Measurements from ENCODE around the gene DUSP5. TPM values are rescaled to one million over a fixed set of nuclear protein-coding genes. Genes with fewer than 3 reads are reported as not detected.

Gene DUSP5
- total and polyA plus RNA-seq, 7 donors = 3.6 to 42.1 (median 12.0) TPM

DNA sequence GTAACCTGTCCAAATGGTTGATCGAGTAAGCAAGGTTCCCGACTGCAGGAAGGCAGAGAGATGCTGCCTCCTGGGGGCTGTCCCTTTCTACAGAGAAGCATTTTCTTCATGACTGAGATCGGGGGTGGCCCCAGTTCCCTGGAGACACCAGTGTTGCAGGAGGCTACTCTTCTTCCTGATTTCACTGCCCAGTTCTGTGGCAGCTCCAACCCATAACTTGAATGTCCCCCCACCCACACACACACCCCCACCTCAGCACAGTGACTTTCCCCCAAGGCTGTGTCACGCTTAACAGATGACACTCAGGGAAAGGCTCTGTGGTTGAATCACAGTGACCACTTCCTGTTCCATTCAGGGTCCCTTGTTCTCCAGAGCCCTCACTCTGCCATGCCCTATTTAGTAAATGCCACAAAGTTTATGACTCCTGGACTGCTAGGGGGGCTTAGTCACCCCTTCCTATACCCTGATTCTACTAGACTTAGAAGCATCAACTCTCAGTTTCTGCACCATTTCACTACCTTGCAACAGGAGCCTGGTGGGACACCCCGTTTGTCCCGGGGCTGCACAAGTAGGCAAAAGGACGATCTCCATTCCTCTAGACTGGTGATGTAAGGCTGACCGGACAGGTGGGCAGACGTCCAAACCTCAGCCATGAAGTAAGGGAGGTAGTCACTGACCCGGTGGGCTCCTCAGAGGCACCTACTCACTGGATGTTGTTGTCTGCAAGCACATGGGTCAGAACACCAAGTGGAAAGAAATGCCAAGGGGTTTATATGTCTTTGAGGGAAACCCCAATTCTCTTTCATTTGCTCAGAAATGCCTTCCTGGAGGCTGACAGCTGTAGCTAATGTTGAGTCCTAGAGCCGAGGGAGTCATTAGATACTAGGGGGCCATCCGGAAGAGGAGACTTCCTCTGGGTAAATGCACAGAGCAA, 38.5 kb downstream of the DUSP5 start:
- H3K9me3 ChIP-seq = no peaks in the 10 kb centered on the region
- no peaks in the 10 kb centered on the region for H3K27me3 ChIP-seq
- 50 to 61% methylated on average over 12 of the region's 12 CpGs for WGBS, 2 donors
- intact Hi-C loops (cut with DNase I) = no loop called here
- H3K4me3 ChIP-seq = no peak overlapping the region
- H3K36me3 ChIP-seq = no peaks in the 10 kb centered on the region
- H3K27ac ChIP-seq = no peak overlapping the region
- H3K4me1 ChIP-seq = no peaks in the 10 kb centered on the region
- no peak for TF ChIP-seq EP300 (IDR thresholded peaks at IDR 0.05)
- TF ChIP-seq, protein P1, sequence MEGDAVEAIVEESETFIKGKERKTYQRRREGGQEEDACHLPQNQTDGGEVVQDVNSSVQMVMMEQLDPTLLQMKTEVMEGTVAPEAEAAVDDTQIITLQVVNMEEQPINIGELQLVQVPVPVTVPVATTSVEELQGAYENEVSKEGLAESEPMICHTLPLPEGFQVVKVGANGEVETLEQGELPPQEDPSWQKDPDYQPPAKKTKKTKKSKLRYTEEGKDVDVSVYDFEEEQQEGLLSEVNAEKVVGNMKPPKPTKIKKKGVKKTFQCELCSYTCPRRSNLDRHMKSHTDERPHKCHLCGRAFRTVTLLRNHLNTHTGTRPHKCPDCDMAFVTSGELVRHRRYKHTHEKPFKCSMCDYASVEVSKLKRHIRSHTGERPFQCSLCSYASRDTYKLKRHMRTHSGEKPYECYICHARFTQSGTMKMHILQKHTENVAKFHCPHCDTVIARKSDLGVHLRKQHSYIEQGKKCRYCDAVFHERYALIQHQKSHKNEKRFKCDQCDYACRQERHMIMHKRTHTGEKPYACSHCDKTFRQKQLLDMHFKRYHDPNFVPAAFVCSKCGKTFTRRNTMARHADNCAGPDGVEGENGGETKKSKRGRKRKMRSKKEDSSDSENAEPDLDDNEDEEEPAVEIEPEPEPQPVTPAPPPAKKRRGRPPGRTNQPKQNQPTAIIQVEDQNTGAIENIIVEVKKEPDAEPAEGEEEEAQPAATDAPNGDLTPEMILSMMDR (IDR thresholded peaks at IDR 0.05) = peak in 3 of 4 experiments; percentile 7 to 27 (median 22)
- DNase-seq = no peak

GRCh38 chr10:110539091-110539490, 41.4 kb downstream of the DUSP5 start:
- Histone ChIP-seq H3K9me3 (no peaks in the 10 kb centered on the region), H3K27ac (no peak overlapping the region), H3K27me3 (no peaks in the 10 kb centered on the region), H3K4me1 (no peaks in the 10 kb centered on the region), H3K36me3 (no peaks in the 10 kb centered on the region), H3K4me3 (no peak overlapping the region)
- 91 to 95% methylated on average over 4 of the region's 4 CpGs for WGBS, 2 donors
- no peak for DNase-seq
- intact Hi-C loops (cut with DNase I) = no loop called here
- TF ChIP-seq, protein P1 (IDR thresholded peaks at IDR 0.05) = no peak

DNA sequence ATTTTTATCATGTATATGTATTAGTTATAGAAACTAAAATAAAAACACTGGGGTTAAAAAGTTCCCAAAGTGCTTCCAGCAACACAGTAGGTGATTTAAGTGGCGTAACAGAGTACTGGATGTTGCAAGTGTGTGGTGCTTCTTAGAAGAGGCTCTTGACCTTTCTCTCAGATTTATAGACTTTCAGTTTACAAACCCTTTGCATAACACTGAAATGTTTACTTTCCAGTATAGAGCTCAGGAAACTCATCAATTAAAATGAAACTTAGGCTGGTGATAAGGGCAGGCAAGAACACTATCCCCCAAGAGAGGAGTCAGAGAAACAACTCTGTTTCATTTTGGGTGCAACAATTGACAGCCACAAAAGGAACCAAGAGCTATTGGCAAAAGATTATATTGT, 42.3 kb downstream of the DUSP5 start:
- WGBS, 2 donors = 48 to 65% methylated on average over 1 of the region's 1 CpG
- Histone ChIP-seq H3K27me3 (no peaks in the 10 kb centered on the region), H3K9me3 (no peaks in the 10 kb centered on the region), H3K36me3 (no peaks in the 10 kb centered on the region), H3K27ac (no peak overlapping the region), H3K4me1 (no peaks in the 10 kb centered on the region), H3K4me3 (no peak overlapping the region)
- TF ChIP-seq POLR2AphosphoS5 (IDR thresholded peaks at IDR 0.05) (no peak), POLR2A (IDR thresholded peaks at IDR 0.05) (no peak), EP300 (IDR thresholded peaks at IDR 0.05) (no peak)
- TF ChIP-seq, protein P1 (IDR thresholded peaks at IDR 0.05) = no peak
- intact Hi-C loops (cut with DNase I) = no loop called here
- no peak for DNase-seq

GRCh38 chr10:110544958-110545537, 47.3 kb downstream of the DUSP5 start:
- DNase-seq = no peak
- Histone ChIP-seq H3K4me3 (no peak overlapping the region), H3K36me3 (no peaks in the 10 kb centered on the region), H3K27ac (no peak overlapping the region), H3K9me3 (no peaks in the 10 kb centered on the region), H3K27me3 (no peaks in the 10 kb centered on the region), H3K4me1 (peaks cover 0 to 4% (median 0%) of the 10 kb centered on the region in 4 donors)
- TF ChIP-seq, protein P1 (IDR thresholded peaks at IDR 0.05) = no peak
- TF ChIP-seq EP300 (IDR thresholded peaks at IDR 0.05) = no peak
- no peak for TF ChIP-seq POLR2AphosphoS5 (IDR thresholded peaks at IDR 0.05)
- TF ChIP-seq POLR2A (IDR thresholded peaks at IDR 0.05) = no peak
- intact Hi-C loops (cut with DNase I) = loop anchor here (5.0 kb wide), 2 partner anchors 43 to 408 kb away; no protein-coding TSS in a partner anchor

Data from sigmoid colon (tissue), 7 donors.